ENCODE results near the gene CGN. TPM values are rescaled to one million over a fixed set of nuclear protein-coding genes. Genes with fewer than 3 reads are reported as not detected.

CGN gene
- total RNA-seq, 1 experiment from 2014 or later: 4.1 TPM

- DNase-seq (ENCODE audit: low read depth): no peak
Observed at GRCh38 chr1:151547900-151548230, 36.7 kb downstream of the CGN start.

- no peak for DNase-seq (ENCODE audit: low read depth)
Observed at GRCh38 chr1:151549199-151549598, 38.0 kb downstream of the CGN start.

GRCh38 chr1:151553659-151554058 lies 42.5 kb downstream of the CGN start:
- peak; percentile 62 for DNase-seq (ENCODE audit: low read depth)

- DNase-seq (ENCODE audit: low read depth): no peak
Observed at GRCh38 chr1:151556052-151556451, 44.9 kb downstream of the CGN start.

- DNase-seq (ENCODE audit: low read depth): no peak
Observed at GRCh38 chr1:151562661-151563060, 51.5 kb downstream of the CGN start.

- DNase-seq (ENCODE audit: low read depth): no peak
Observed at GRCh38 chr1:151563376-151563775, 52.2 kb downstream of the CGN start.

GRCh38 chr1:151565502-151566189 lies 54.5 kb downstream of the CGN start:
- DNase-seq (ENCODE audit: low read depth): no peak

- no peak for DNase-seq (ENCODE audit: low read depth)
Observed at GRCh38 chr1:151568626-151569088, 57.5 kb downstream of the CGN start.

- DNase-seq (ENCODE audit: low read depth): no peak
Observed at GRCh38 chr1:151570819-151571218, 59.6 kb downstream of the CGN start.

GRCh38 chr1:151574575-151575529 lies 63.7 kb downstream of the CGN start:
- peak; percentile 89 for DNase-seq (ENCODE audit: low read depth)

- no peak for DNase-seq (ENCODE audit: low read depth)
Observed at GRCh38 chr1:151577173-151577572, 66.0 kb downstream of the CGN start.

- peak; percentile 19 for DNase-seq (ENCODE audit: low read depth)
Observed at GRCh38 chr1:151578941-151579340, 67.8 kb downstream of the CGN start.

- DNase-seq (ENCODE audit: low read depth): peak; percentile 74
Observed at GRCh38 chr1:151579436-151580225, 68.4 kb downstream of the CGN start.

- no peak for DNase-seq (ENCODE audit: low read depth)
Observed at GRCh38 chr1:151581451-151581850, 70.3 kb downstream of the CGN start.

- no peak for DNase-seq (ENCODE audit: low read depth)
Observed at GRCh38 chr1:151581921-151582320, 70.7 kb downstream of the CGN start.

- no peak for DNase-seq (ENCODE audit: low read depth)
Observed at GRCh38 chr1:151583796-151584195, 72.6 kb downstream of the CGN start.

- DNase-seq (ENCODE audit: low read depth): no peak
Observed at GRCh38 chr1:151584278-151584677, 73.1 kb downstream of the CGN start.

- DNase-seq (ENCODE audit: low read depth): no peak
Observed at GRCh38 chr1:151584780-151585179, 73.6 kb downstream of the CGN start.

GRCh38 chr1:151585622-151586021 lies 74.4 kb downstream of the CGN start:
- DNase-seq (ENCODE audit: low read depth): peak; percentile 67
